Peyer's patch (tissue), 4 donors: ENCODE measurements around the gene EXOC3L2. TPM values are rescaled to one million over a fixed set of nuclear protein-coding genes. Genes with fewer than 3 reads are reported as not detected.

ENCODE experiments used
- DNase-seq, 3 donors: peaks; one replicate each; pipeline ENCODE4 v3.0.0-alpha.2; 2017 to 2019
- H3K27ac ChIP-seq, 4 donors: fragments of 200-600 bp; sonication (generic); one replicate each; pipeline ENCODE4 v1.5.1; 2016 to 2019
- H3K27me3 ChIP-seq, 2 donors: fragments of 200-600 bp; sonication (generic); one replicate each; pipeline ENCODE4 v1.5.1; 2019
- H3K36me3 ChIP-seq, 3 donors: fragments of 200-600 bp; sonication (generic); one replicate each; pipeline ENCODE4 v1.5.1; 2016 to 2019
- H3K4me1 ChIP-seq, 4 donors: fragments of 200-600 bp; sonication (generic); one replicate each; pipeline ENCODE4 v1.5.1; 2016 to 2019
- H3K4me3 ChIP-seq, 4 donors: fragments of 200-600 bp; sonication (generic); 1 replicate in 3 of 4; 2 replicates in 1 of 4; pipeline ENCODE4 v1.5.1; 2016 to 2019; ENCODE audit warnings: mild to moderate bottlenecking in 1 of 4
- H3K9me3 ChIP-seq, 4 donors: fragments of 200-600 bp; sonication (generic); one replicate each; pipeline ENCODE4 v1.5.1; 2016 to 2019; ENCODE audit warnings: mild to moderate bottlenecking in 1 of 4
- CTCF ChIP-seq, 6 experiments: fragments of 450-650 bp in 4 of 6; fragments of 200-600 bp in 2 of 6; sonication (generic) in 1 of 6; IDR thresholded peaks; one replicate each; pipeline ENCODE4 v1.5.1; 2017 to 2019; ENCODE audit warnings: antibody characterized with exemption in 6 of 6, mild to moderate bottlenecking in 3 of 6, moderate library complexity in 1 of 6
- POLR2A ChIP-seq, 2 donors: fragments of 450-650 bp; IDR thresholded peaks; one replicate each; pipeline ENCODE4 v1.5.1; 2017; ENCODE audit warnings: antibody characterized with exemption in 2 of 2, mild to moderate bottlenecking in 2 of 2, moderate library complexity in 2 of 2
- total RNA-seq, 4 donors: library from RNA; depleted of rRNA; stranded (reverse); fragments of >200 nt; gene quantifications; one replicate each; pipeline ENCODE4 v1.1.0, GENCODE V29; 2016

EXOC3L2 gene
- total RNA-seq, 4 donors from 2014 or later = 1.5 to 8.3 (median 1.5) TPM

GRCh38 chr19:45265375-45265774 is 20.2 kb upstream of the EXOC3L2 start:
- Histone ChIP-seq H3K36me3 (peaks cover 0 to 8% (median 0%) of the 10 kb centered on the region in 3 donors), H3K4me1 (no peaks in the 10 kb centered on the region), H3K27ac (no peak overlapping the region), H3K9me3 (no peaks in the 10 kb centered on the region), H3K27me3 (no peaks in the 10 kb centered on the region), H3K4me3 (no peak overlapping the region)
- no peak for TF ChIP-seq POLR2A (IDR thresholded peaks at IDR 0.05)
- TF ChIP-seq CTCF (IDR thresholded peaks at IDR 0.05) = no peak
- no peak for DNase-seq

- H3K9me3 ChIP-seq = no peaks in the 10 kb centered on the region
- no peaks in the 10 kb centered on the region for H3K27me3 ChIP-seq
- H3K36me3 ChIP-seq = peaks cover 0 to 5% (median 0%) of the 10 kb centered on the region in 3 donors
- no peak overlapping the region for H3K4me3 ChIP-seq
- no peak for DNase-seq
- H3K27ac ChIP-seq = no peak overlapping the region
- TF ChIP-seq CTCF (IDR thresholded peaks at IDR 0.05) = no peak
- no peak for TF ChIP-seq POLR2A (IDR thresholded peaks at IDR 0.05)
- no peaks in the 10 kb centered on the region for H3K4me1 ChIP-seq
Observed at GRCh38 chr19:45264781-45265317, 19.6 kb upstream of the EXOC3L2 start.

- no peak for DNase-seq
- Histone ChIP-seq H3K27ac (no peak overlapping the region), H3K4me3 (no peak overlapping the region), H3K36me3 (peaks cover 0 to 3% (median 0%) of the 10 kb centered on the region in 3 donors), H3K4me1 (no peaks in the 10 kb centered on the region), H3K27me3 (no peaks in the 10 kb centered on the region), H3K9me3 (no peaks in the 10 kb centered on the region)
- no peak for TF ChIP-seq POLR2A (IDR thresholded peaks at IDR 0.05)
- no peak for TF ChIP-seq CTCF (IDR thresholded peaks at IDR 0.05)
Observed at GRCh38 chr19:45263013-45263412, 17.8 kb upstream of the EXOC3L2 start.

- H3K27ac ChIP-seq = no peak overlapping the region
- no peaks in the 10 kb centered on the region for H3K4me1 ChIP-seq
- no peaks in the 10 kb centered on the region for H3K27me3 ChIP-seq
- no peaks in the 10 kb centered on the region for H3K9me3 ChIP-seq
- H3K36me3 ChIP-seq = peaks cover 0 to 3% (median 0%) of the 10 kb centered on the region in 3 donors
- no peak overlapping the region for H3K4me3 ChIP-seq
- TF ChIP-seq POLR2A (IDR thresholded peaks at IDR 0.05) (no peak), CTCF (IDR thresholded peaks at IDR 0.05) (no peak)
- no peak for DNase-seq
Observed at GRCh38 chr19:45262570-45262969, 17.4 kb upstream of the EXOC3L2 start.

- H3K27ac ChIP-seq = no peak overlapping the region
- H3K27me3 ChIP-seq = no peaks in the 10 kb centered on the region
- DNase-seq = no peak
- no peak overlapping the region for H3K4me3 ChIP-seq
- no peaks in the 10 kb centered on the region for H3K9me3 ChIP-seq
- TF ChIP-seq POLR2A (IDR thresholded peaks at IDR 0.05) = no peak
- TF ChIP-seq CTCF (IDR thresholded peaks at IDR 0.05) = no peak
- H3K36me3 ChIP-seq = peaks cover 0 to 3% (median 0%) of the 10 kb centered on the region in 3 donors
- peaks cover 0 to 7% (median 2%) of the 10 kb centered on the region in 4 donors for H3K4me1 ChIP-seq
Observed at GRCh38 chr19:45258862-45259261, 13.7 kb upstream of the EXOC3L2 start.

GRCh38 chr19:45256836-45257235 is 11.6 kb upstream of the EXOC3L2 start:
- no peaks in the 10 kb centered on the region for H3K27me3 ChIP-seq
- no peak overlapping the region for H3K27ac ChIP-seq
- TF ChIP-seq CTCF (IDR thresholded peaks at IDR 0.05) (no peak), POLR2A (IDR thresholded peaks at IDR 0.05) (no peak)
- no peak for DNase-seq
- no peak overlapping the region for H3K4me3 ChIP-seq
- no peaks in the 10 kb centered on the region for H3K9me3 ChIP-seq
- H3K36me3 ChIP-seq = peaks cover 0 to 3% (median 0%) of the 10 kb centered on the region in 3 donors
- H3K4me1 ChIP-seq = peaks cover 0 to 28% (median 10%) of the 10 kb centered on the region in 4 donors
